OCI-M2 (cell line): ENCODE results near the gene PITX3.

Experiments
- DNase-seq: peaks from one replicate; lab custom pipeline; 2025; ENCODE audit not compliant: unreplicated experiment; lab: John Stamatoyannopoulos, UW

Gene PITX3

GRCh38 chr10:102185811-102186527 lies 55.3 kb downstream of the PITX3 start:
- no peak for DNase-seq

GRCh38 chr10:102185272-102185671 lies 56.0 kb downstream of the PITX3 start:
- DNase-seq, result no peak

- no peak for DNase-seq
Measured at GRCh38 chr10:102184606-102185005, 56.7 kb downstream of the PITX3 start.
